Cardiac septum (tissue), 1 donor: Measurements from ENCODE around the gene KDM2B. TPM values are rescaled to one million over a fixed set of nuclear protein-coding genes. Genes with fewer than 3 reads are reported as not detected.

Experiments
- DNase-seq: peaks from one replicate; pipeline ENCODE4 v3.0.0-alpha.2; 2020; ENCODE audit warnings: low spot score
- intact Hi-C: fragments of 100-400 bp; cut with DNase I; formaldehyde crosslinking; loops from one replicate; pipeline ENCODE4 v1.14.0; 2022
- microRNA-seq: library from miRNA; unstranded; fragments of <30 nt; microRNA quantifications from one replicate; pipeline ENCODE4 v1.2.0, GENCODE V29; 2020
- total RNA-seq: library from RNA; stranded (reverse); fragmentation: NEBNext Ultra II Directional; extraction: Animal tissue kit (Norgen Biotek cat#: 25700); gene quantifications from one replicate; pipeline ENCODE4 v1.2.1, GENCODE V29; 2021
- donor health status: DM: no; HTN: no; CAD: no.

The KDM2B gene
- total RNA-seq, 1 donor from 2014 or later: 10.1 TPM

DNA sequence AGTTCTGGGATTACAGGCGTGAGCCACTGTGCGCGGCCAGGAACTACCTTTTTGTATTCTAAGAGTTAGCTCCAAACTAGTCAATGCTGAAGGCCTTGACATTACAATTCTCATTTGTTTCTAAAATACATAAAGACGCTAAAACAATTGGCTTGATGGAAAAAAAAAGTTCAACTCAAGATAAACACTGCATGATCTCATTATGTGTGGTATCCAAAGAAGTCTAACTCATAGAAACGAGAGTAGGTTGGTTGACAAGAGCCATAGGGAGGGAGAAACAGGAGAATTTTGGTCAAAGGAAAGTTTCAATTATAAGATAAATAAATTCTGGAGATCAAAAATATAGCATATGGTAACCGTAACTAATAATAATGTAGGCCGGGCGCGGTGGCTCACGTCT, 200.9 kb downstream of the KDM2B start:
- no peak for DNase-seq
- intact Hi-C loops: no loop called here

Small RNA genes within 50 kb of the gene (microRNA-seq; reads per million reads assigned to microRNA genes)
- not detected for gene MIR7107

Other genes starting within 250 kb of the KDM2B start
- 53.4 TPM for gene ANAPC5, start 228.6 kb downstream of the KDM2B start, total RNA-seq
- 31.1 TPM for gene RNF34, start 180.9 kb downstream of the KDM2B start, total RNA-seq
- 8.0 TPM for gene ORAI1, start 45.5 kb upstream of the KDM2B start, total RNA-seq
- gene MORN3, start 88.6 kb upstream of the KDM2B start, total RNA-seq: 0.08 TPM
- 6.2 TPM for gene TMEM120B, start 131.7 kb upstream of the KDM2B start, total RNA-seq
- 20.9 TPM for gene RHOF, start 212.7 kb upstream of the KDM2B start, total RNA-seq
- gene SETD1B, start 223.0 kb upstream of the KDM2B start, total RNA-seq: 13.0 TPM